ENCODE results near the gene STK17B.
A peak's percentile ranks its signal among the peaks of the same experiment; 100 is the strongest.

Gene STK17B

DNA sequence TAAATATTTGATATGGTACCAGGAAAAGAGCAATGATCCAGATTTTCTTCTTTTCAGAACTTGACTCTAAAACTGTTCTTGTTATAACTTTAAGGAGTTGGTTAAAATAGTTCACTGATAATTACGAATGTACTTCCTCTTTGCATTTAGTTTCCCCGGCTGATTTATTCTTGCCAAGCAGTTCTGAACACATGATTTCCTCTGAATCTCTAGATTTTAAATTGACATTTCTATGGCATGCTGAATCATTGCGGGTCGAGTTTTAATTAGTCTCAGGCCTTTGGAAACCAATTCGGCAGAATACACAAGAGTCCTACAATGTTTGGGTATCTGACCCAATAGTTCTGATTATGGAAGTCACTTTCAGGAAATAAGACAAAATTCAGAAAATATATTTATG lies 65.4 kb downstream of the STK17B start:
- DNase-seq: no peak

DNA sequence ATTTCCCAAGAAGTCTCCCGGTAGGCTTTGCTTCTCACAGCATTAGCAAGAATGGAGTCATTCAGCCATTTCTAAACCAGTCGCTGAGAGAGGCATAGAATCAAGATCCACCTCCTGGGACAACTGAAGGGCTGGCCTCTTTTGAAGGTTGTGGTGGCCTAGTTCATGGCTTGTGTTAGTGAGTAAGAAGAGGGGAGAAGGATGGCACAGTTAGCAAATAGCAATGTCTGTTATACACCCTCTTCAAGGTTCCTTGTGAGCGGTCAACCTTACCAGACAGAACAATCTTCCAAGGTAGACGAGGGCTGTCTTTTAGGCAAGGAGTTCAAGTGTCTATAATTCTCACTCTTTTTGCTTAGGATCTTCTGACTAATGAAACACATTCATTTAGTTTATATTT lies 67.3 kb downstream of the STK17B start:
- DNase-seq: no peak

DNA sequence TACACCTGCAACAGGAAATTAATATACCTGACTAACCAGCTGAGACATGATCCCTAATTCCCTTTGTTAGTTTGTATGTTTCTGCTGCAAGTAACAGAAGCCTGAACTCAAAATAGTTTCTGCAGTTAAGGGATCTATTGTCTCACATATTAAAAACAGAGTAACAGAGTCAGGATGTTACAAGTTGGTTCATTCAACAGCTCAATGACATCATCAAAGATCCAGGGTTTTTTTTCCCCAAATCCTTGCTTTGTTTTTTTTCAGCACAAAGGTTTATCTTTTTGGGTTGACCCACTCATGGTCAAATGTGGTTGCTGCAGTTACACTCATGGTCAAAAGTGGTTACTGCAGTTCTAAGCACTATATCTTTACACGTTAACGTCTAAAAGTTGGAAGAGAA lies 67.8 kb downstream of the STK17B start:
- no peak for DNase-seq

DNA sequence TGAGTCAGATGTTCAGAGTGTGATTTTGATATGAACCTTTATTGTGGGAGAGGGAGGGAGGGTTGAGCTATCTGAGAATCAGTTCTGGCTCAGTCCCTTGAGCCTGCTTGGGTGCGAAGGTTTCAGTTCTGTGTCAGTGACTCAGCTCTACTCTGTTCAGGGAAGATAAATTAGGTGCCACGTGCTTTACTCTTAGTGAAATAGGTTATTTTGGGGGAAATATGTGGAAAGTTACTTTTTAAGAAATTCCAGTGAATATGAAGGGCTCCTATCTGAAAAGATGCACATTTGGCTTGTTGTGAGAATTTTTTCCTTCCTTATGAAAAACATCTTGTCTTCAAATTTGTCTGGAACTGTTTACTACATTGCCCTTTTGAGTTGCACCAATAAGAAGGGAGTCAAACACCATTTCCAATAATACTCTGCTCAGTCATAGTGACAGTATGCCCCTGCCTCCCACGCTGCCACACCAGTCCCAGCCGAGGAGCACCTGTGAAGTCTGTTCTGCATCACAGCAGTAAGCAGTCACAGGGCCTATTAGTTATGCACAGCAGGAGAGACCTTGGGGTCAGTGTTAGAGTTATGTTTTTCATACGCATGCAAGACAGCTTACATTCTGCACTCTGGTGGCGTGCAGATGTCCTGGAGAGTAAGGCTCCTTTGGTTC lies 69.9 kb downstream of the STK17B start:
- DNase-seq: no peak

DNA sequence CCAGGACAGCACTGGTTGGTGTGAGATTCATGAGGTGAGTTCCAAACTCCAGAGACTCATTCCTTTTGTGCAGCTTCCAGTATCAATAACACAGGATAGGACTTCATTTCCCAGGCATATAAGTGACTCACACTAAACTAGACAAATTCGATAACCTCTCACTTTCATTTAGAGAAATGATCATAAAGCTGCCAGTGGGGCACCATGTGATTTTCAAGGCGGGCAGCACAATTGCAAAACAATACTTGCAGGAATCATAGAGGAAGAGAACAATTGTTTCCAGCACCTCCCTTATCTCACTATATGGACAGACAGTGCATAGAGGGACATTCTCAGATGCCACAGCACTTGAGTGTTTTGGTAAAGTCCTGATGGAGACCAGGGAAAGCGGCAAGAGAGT lies 71.5 kb downstream of the STK17B start:
- no peak for DNase-seq

DNA sequence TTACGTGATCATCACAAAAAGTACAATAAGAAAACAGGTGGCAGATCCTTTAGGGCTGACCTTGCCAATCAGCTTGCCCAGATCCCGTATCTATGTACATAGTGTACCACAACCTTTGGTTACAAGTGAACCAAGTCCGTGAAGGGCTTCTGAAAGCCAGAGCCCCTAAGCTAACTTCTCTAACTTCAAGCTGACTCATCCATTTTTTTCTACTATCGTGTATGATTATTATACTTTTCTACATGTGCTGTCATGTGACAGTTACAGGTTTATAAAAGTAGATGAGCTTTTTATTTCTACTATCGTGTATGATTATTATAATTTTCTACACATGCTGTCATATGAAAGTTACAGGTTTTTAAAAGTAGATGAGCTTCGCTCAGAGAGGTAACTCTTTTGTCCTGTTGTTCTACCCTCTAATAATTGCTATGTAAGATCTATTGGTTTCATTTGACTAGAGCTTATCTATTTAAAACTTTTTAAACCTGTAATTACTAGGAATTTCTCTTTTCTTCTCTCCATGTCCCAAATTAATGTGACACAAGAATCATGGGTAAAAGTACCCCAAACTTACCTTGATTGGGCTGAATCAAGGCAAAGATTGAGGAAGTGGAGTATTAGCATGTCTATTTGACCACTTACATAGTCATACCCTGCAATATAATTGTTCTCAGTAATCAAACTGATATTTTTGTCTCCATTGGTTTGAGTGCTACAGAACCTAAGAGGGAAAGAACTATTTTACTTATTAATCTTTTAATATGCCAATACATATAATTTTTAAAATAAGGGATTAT lies 73.3 kb downstream of the STK17B start:
- DNase-seq: no peak

DNA sequence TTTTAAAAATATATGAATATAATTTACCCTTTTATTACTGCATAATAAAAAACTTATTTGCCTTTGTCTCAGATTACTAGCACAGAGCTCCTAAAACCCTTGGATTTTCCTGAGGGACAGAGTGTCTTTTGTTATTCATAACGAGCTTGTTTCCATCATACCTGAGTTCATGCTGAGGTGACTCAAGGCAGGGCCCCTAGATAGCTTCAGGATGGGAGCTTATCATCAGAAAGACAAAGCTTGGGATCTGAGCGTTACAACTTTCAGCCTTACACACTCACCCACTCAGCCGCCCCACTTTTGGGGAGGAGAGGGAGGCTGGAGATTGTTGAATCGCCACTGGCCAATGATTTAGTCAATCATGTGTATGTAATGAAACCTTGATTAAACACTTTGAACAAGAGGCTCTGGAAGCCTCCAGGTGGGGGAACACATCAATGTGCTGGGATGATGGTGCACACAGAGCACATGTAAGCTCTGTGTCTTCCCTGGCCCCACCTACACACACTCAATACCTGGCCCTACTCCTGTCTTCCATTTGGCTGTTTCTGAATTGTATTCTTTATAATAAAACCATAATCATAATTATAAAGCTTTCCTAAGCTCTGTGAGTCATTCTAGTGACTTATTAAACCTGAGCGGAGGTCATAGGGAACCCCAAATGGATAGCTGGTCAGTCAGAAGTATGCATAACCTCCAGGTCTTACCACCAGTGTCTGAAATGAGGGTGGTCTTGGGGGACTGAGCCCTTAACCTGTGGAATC lies 74.2 kb downstream of the STK17B start:
- no peak for DNase-seq

DNA sequence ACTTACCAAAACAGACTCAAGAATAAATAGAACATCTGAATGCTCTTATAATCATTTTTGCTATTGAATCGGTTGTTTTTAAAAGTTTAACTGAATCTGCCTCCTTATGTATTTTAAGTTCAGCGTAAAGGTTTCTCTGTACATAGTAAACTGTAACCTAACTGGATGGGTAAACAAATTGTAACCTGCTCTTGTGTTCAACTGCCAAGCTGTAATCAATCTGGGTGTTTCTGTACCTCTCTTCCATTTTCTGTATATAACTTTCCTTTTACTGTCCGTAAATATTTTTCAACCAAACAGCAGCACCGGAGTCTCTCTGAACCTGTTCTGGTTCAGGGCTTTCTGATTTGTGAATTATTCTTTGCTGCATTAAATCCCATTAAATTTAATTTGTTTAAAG lies 75.1 kb downstream of the STK17B start:
- DNase-seq: no peak

DNA sequence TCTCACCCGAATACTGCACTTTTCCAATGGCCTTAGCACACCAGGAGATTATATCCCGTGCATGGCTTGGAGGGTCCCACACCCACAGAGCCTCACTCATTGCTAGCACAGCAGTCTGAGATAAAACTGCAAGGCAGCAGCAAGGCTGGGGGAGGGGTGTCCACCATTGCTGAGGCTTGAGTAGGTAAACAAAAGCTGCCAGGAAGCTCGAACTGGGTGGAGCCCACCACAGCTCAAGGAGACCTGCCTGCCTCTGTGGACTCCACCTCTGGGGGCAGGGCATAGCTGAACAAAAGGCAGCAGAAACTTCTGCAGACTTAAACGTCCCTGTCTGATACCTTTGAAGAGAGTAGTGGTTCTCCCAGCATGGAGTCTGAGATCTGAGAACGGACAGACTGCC lies 81.9 kb downstream of the STK17B start:
- peak; percentile 22 for DNase-seq

DNA sequence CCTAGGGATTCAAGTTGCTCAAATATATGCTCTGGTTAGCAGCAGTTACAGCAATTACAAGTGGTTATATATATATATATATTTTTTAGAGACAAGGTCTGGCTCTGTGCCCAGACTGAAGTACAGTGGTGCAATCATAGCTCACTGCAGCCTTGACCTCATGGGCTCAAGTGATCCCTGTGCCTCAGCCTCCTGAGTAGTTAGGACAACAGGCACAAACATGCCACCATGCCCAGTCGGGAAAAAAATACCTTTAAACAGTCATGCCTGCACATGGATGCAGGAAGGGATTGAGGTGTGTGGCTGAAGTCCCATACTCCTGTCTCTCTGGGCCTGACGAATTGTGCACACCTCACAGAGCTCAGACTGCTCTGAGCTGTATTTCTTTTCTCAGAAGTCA lies 83.2 kb downstream of the STK17B start:
- no peak for DNase-seq

DNA sequence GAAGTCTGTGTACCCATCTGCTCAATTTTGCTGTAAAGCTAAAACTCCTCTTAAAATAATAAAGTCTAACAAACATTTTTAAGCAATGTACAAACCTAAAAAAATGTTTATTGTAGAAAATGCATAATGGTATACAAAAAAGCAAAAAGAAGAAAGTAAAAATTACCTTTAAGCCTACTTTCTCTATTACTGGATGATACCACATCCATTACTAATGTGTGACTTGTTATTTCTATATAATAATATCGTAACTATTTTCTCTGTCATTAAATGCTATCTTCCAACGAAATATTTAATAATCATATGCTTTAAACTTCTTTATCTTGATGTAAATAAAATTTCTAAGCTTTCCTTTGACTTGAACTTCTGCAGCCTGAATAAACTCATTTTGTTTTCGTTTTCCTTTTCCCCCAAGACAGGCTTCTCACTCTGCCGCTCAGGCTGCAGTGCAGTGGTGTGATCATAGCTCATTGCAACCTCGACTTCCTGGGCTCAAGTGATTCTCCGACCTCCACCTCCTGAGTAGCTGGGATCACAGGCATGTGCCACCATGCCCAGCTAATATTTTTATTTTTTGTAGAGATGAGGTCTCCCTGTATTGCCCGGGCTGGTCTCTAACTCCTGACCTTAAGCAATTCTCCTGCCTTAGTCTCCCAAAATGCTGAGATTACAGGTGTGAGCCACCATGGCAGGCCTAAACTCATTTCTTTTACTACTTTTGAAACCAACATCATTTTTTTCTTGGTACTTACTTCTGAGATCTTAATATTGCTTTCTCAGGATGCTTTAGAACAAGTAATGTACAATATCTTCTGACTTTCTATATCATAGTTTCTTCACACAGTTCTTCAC lies 84.6 kb downstream of the STK17B start:
- DNase-seq: peak; percentile 14

DNA sequence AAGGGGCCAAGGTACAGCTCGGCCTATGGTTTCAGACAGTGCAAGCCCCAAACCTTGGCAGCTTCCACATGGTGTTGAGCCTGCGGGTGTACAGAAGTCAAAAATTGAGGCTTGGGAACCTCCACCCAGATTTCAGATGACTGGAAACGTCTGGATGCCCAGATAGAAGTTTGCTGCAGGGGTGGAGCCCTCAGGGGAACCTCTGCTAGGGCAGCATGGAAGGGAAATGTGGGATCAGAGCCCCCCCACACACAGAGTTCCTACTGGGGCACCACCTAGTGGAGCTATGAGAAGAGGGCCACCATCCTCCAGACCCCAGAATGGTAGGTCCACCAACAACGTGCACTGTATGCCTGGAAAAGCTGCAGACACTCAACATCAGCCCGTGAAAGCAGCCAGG lies 87.8 kb downstream of the STK17B start:
- no peak for DNase-seq

All from CD4-positive, alpha-beta T cell treated with Interleukin-17A for 1 hour (primary cell).